Adrenal gland (tissue), 12 donors: ENCODE measurements around the gene USP27X. TPM values are rescaled to one million over a fixed set of nuclear protein-coding genes. Genes with fewer than 3 reads are reported as not detected.

Experiments used
- DNase-seq, 7 donors: peaks; one replicate each; pipeline ENCODE4 v3.0.0-alpha.2; 2019 to 2020
- H3K27ac ChIP-seq, 5 donors: fragments of 200-600 bp; sonication (generic) in 4 of 5; 1 replicate in 3 of 5; 2 replicates in 2 of 5; pipeline versions ENCODE4 v1.5.1 to v1.8.0; 2016 to 2020; ENCODE audit warnings: mild to moderate bottlenecking in 1 of 5
- H3K27me3 ChIP-seq: fragments of 200-600 bp; 2 replicates; pipeline ENCODE4 v1.8.0; 2021
- H3K36me3 ChIP-seq, 2 donors: fragments of 200-600 bp; replicated peaks in 1 of 2; 1 replicate in 1 of 2; 2 replicates in 1 of 2; pipeline versions ENCODE4 v1.5.1 to v1.8.0; 2018 to 2022
- H3K4me1 ChIP-seq, 2 donors: fragments of 200-600 bp; replicated peaks in 1 of 2; 1 replicate in 1 of 2; 2 replicates in 1 of 2; pipeline versions ENCODE4 v1.5.1 to v1.8.0; 2018 to 2021
- H3K4me3 ChIP-seq, 4 donors: fragments of 200-600 bp; sonication (generic) in 3 of 4; one replicate each; pipeline ENCODE4 v1.5.1; 2016 to 2018
- H3K9me3 ChIP-seq, 3 donors: fragments of 200-600 bp; sonication (generic) in 1 of 3; replicated peaks in 1 of 3; 1 replicate in 2 of 3; 2 replicates in 1 of 3; pipeline versions ENCODE4 v1.5.1 to v1.8.0; 2016 to 2021
- CTCF ChIP-seq, 6 experiments: fragments of 450-650 bp in 4 of 6; fragments of 200-600 bp in 2 of 6; sonication (generic) in 1 of 6; IDR thresholded peaks; 1 replicate in 5 of 6; 2 replicates in 1 of 6; pipeline versions ENCODE4 v1.5.1 to v1.8.0; 2016 to 2021; ENCODE audit warnings: antibody characterized with exemption in 6 of 6, mild to moderate bottlenecking in 2 of 6, moderate library complexity in 1 of 6
- POLR2A ChIP-seq, 2 donors: fragments of 450-650 bp; IDR thresholded peaks; one replicate each; pipeline ENCODE4 v1.6.1; 2017; ENCODE audit warnings: antibody characterized with exemption in 2 of 2, mild to moderate bottlenecking in 2 of 2, moderate library complexity in 1 of 2
- WGBS, 4 donors: extraction: QIAGEN DNeasy Blood & Tissue Kit in 2 of 4; methylation state at CpG; one replicate each; pipeline versions ENCODE4 v1.1.5 to v1.1.7; 2013 to 2017; 5-methylcytosine and 5-hydroxymethylcytosine counted together
- intact Hi-C, 2 donors: fragments of 100-400 bp; cut with DNase I; formaldehyde crosslinking; loops; one replicate each; pipeline versions ENCODE4 v1.14.1 to v1.15.0; 2022 to 2023
- polyA plus RNA-seq, 3 donors: library from polyadenylated mRNA; stranded (reverse); fragments of 200-250 nt in 2 of 3; fragments of 350-450 nt in 1 of 3; fragmentation: Illumina TruSeq in 1 of 3; extraction: RNeasy Lipid Tissue Mini Kit (QIAGEN cat#74804) in 1 of 3; gene quantifications; one replicate each; pipeline ENCODE4 v1.2.3, GENCODE V29; 2013 to 2014
- total RNA-seq, 9 donors: library from RNA; depleted of rRNA in 4 of 9; stranded (reverse); fragments of >200 nt in 4 of 9; fragments of 120-200 nt in 1 of 9; fragmentation: NEBNext Ultra II Directional in 1 of 9; extraction: Animal tissue kit (Norgen Biotek cat#: 25700) in 1 of 9; gene quantifications; one replicate each; pipeline versions ENCODE4 v1.1.0 to v1.2.4, GENCODE V29; 2013 to 2023
- donor health status: healthy with polysubstance abuse.
- donor health status: Bipolar disorder and iron deficiency.
- donor health status: DM: yes; HTN: yes; CAD: no.
- donor health status: DM: no; HTN: no; CAD: no.
- donor health status: DM: no; HTN: no; CAD: no.
- donor health status: DM: yes; HTN: yes; CAD: no.

The USP27X gene
- total and polyA plus RNA-seq, 12 donors = 1.6 to 8.5 (median 3.5) TPM

DNA sequence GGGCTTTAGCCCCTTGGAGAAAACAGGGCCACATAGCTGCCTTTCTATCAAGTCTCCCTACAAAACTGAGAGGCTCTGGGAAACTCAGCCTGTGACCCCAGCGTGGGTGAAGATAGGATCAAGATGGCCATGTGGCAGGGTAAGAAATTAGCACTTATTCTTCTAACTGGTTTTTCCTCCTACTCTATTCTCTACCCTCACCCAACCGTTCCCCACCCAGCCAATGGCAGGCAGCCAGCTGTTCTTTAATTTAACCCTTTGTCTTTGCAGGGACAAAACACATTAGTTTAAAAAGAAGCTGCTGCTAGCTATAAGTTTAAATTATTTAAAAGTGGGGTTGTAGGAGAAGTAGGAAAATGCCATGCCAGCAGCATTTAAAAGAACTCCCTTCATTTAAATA is 45.9 kb downstream of the USP27X start:
- H3K27me3 ChIP-seq = no peaks in the 10 kb centered on the region
- H3K9me3 ChIP-seq = no peaks in the 10 kb centered on the region
- no peak overlapping the region for H3K4me3 ChIP-seq
- no peaks in the 10 kb centered on the region for H3K36me3 ChIP-seq
- H3K27ac ChIP-seq = no peak overlapping the region
- H3K4me1 ChIP-seq = no peaks in the 10 kb centered on the region
- TF ChIP-seq CTCF (IDR thresholded peaks at IDR 0.05) (no peak), POLR2A (IDR thresholded peaks at IDR 0.05) (no peak)
- intact Hi-C loops = no loop called here
- DNase-seq = no peak
- WGBS, 4 donors = 47 to 62% (median 53%) methylated on average over 2 of the region's 2 CpGs

GRCh38 chrX:49930039-49930438 is 50.8 kb downstream of the USP27X start:
- 37 to 97% (median 71%) methylated on average over 1 of the region's 1 CpG for whole genome bisulfite sequencing, 4 donors
- Histone ChIP-seq H3K9me3 (no peaks in the 10 kb centered on the region), H3K4me1 (no peaks in the 10 kb centered on the region), H3K4me3 (no peak overlapping the region), H3K36me3 (no peaks in the 10 kb centered on the region), H3K27me3 (no peaks in the 10 kb centered on the region), H3K27ac (no peak overlapping the region)
- TF ChIP-seq POLR2A (IDR thresholded peaks at IDR 0.05) (no peak), CTCF (IDR thresholded peaks at IDR 0.05) (no peak)
- no peak for DNase-seq
- intact Hi-C loops = no loop called here

Other genes starting within 250 kb of the USP27X start
- gene PAGE1, start 183.5 kb upstream of the USP27X start, total RNA-seq = not detected
- gene PAGE1, start 183.5 kb upstream of the USP27X start, polyA plus RNA-seq = not detected
- 1 to 10 TPM in 2 of 9 donors, under 1 TPM in 1, not detected in 6; 0.83 to 3.9 (median 1.3) TPM for gene PAGE4, start 50.2 kb upstream of the USP27X start, total RNA-seq
- 1 to 10 TPM; 2.6 to 9.7 (median 5.4) TPM for gene PAGE4, start 50.2 kb upstream of the USP27X start, polyA plus RNA-seq
- 10 to 100 TPM in 3 of 9 donors, 1 to 10 TPM in 6; 3.3 to 17.3 (median 9.5) TPM for gene CLCN5, start 43.1 kb downstream of the USP27X start, total RNA-seq
- 1 to 10 TPM; 4.0 to 6.1 (median 5.8) TPM for gene CLCN5, start 43.1 kb downstream of the USP27X start, polyA plus RNA-seq